Upper lobe of right lung (tissue), 1 donor: ENCODE results near the gene YY1. TPM values are rescaled to one million over a fixed set of nuclear protein-coding genes. Genes with fewer than 3 reads are reported as not detected.

Experiments used
- ATAC-seq: fragments of 200-7000 bp; cut with Tn5 transposase; one replicate; pipeline ENCODE4 v1.9.1; 2020; ENCODE audit warnings: mild to moderate bottlenecking, moderate library complexity
- DNase-seq: peaks from one replicate; pipeline ENCODE4 v3.0.0-alpha.2; 2020
- H3K27ac ChIP-seq: fragments of 200-600 bp; one replicate; pipeline ENCODE4 v1.8.0; 2022
- H3K27me3 ChIP-seq: fragments of 200-600 bp; one replicate; pipeline ENCODE4 v1.8.0; 2022; ENCODE audit warnings: mild to moderate bottlenecking
- H3K36me3 ChIP-seq: fragments of 200-600 bp; one replicate; pipeline ENCODE4 v1.8.0; 2022
- H3K4me1 ChIP-seq: fragments of 200-600 bp; one replicate; pipeline ENCODE4 v1.8.0; 2022
- H3K4me3 ChIP-seq: fragments of 200-600 bp; one replicate; pipeline ENCODE4 v1.8.0; 2022; ENCODE audit warnings: mild to moderate bottlenecking
- H3K9me3 ChIP-seq: fragments of 200-600 bp; one replicate; pipeline ENCODE4 v1.8.0; 2022
- CTCF ChIP-seq: fragments of 200-600 bp; IDR thresholded peaks from one replicate; pipeline ENCODE4 v1.8.0; 2022; ENCODE audit warnings: antibody characterized with exemption
- intact Hi-C: fragments of 100-400 bp; cut with DNase I; formaldehyde crosslinking; loops from one replicate; pipeline ENCODE4 v1.11.0; 2022
- total RNA-seq: library from RNA; stranded (reverse); fragmentation: NEBNext Ultra II Directional; extraction: Animal tissue kit (Norgen Biotek cat#: 25700); gene quantifications from one replicate; pipeline ENCODE4 v1.2.1, GENCODE V29; 2021
- donor health status: DM: no; HTN: yes; CAD: no; lungs with severe emphysema.

Gene YY1
- total RNA-seq, 1 donor from 2014 or later, result 69.4 TPM

- DNase-seq, result no peak
- intact Hi-C loops, result no loop called here
- TF ChIP-seq CTCF, result no peak
- H3K4me1 ChIP-seq, result peaks cover 3% of the 10 kb centered on the region
- H3K27ac ChIP-seq, result no peak overlapping the region
- no peaks in the 10 kb centered on the region for H3K27me3 ChIP-seq
- no peak for ATAC-seq
- no peaks in the 10 kb centered on the region for H3K36me3 ChIP-seq
- H3K4me3 ChIP-seq, result no peak overlapping the region
- no peaks in the 10 kb centered on the region for H3K9me3 ChIP-seq
Measured at GRCh38 chr14:100313464-100314230, 74.7 kb downstream of the YY1 start.

GRCh38 chr14:100314724-100315123, 75.8 kb downstream of the YY1 start:
- H3K9me3 ChIP-seq, result no peaks in the 10 kb centered on the region
- DNase-seq (no peak), ATAC-seq (peak; percentile 5)
- no peaks in the 10 kb centered on the region for H3K27me3 ChIP-seq
- no peak overlapping the region for H3K27ac ChIP-seq
- intact Hi-C loops, result no loop called here
- no peak for TF ChIP-seq CTCF
- no peak overlapping the region for H3K4me3 ChIP-seq
- H3K4me1 ChIP-seq, result peaks cover 3% of the 10 kb centered on the region
- no peaks in the 10 kb centered on the region for H3K36me3 ChIP-seq

- Histone ChIP-seq H3K4me3 (no peak overlapping the region), H3K9me3 (no peaks in the 10 kb centered on the region), H3K27me3 (no peaks in the 10 kb centered on the region), H3K27ac (peak overlapping the region; percentile 63), H3K4me1 (peaks cover 3% of the 10 kb centered on the region), H3K36me3 (no peaks in the 10 kb centered on the region)
- intact Hi-C loops, result no loop called here
- TF ChIP-seq CTCF, result no peak
- DNase-seq, result no peak
- ATAC-seq, result no peak
Measured at GRCh38 chr14:100317389-100317788, 78.4 kb downstream of the YY1 start.

- Histone ChIP-seq H3K9me3 (no peaks in the 10 kb centered on the region), H3K4me1 (peaks cover 3% of the 10 kb centered on the region), H3K4me3 (peak overlapping the region; percentile 46), H3K27ac (peak overlapping the region; percentile 63), H3K27me3 (no peaks in the 10 kb centered on the region), H3K36me3 (no peaks in the 10 kb centered on the region)
- peak; percentile 91 for TF ChIP-seq CTCF
- intact Hi-C loops, result no loop called here
- ATAC-seq (peak; percentile 93), DNase-seq (peak; percentile 90)
Measured at GRCh38 chr14:100317912-100318808, 79.2 kb downstream of the YY1 start.

GRCh38 chr14:100320157-100320856, 81.4 kb downstream of the YY1 start:
- no peak for TF ChIP-seq CTCF
- DNase-seq (no peak), ATAC-seq (no peak)
- Histone ChIP-seq H3K4me3 (no peak overlapping the region), H3K36me3 (no peaks in the 10 kb centered on the region), H3K27me3 (no peaks in the 10 kb centered on the region), H3K4me1 (peaks cover 3% of the 10 kb centered on the region), H3K9me3 (no peaks in the 10 kb centered on the region), H3K27ac (no peak overlapping the region)
- intact Hi-C loops, result no loop called here
